ENCODE results near the gene CFAP20DC.
"Not testable (repeated sequence)": the region's sequence is repeated elsewhere in the genome, so short reads cannot be mapped to it uniquely, and the experiment has no call there.

The CFAP20DC gene

DNA sequence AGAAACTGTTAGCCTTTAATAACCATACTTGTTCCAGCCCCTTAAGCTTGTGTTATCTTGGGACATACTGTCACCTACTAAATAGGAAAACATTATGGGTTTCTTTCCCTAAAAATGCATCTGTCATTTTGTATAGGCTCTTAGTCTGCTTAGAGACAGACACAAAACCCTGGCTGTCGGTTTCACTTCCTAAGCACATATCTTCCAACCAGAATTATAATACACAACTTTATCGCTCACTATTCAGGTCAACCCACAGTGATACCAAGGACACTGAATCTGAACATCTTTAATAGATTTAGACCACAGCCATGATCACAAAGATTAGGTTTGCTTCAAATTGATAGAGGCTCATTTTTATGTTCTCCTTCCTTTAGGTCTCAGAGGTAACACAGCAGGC lies 111.8 kb downstream of the CFAP20DC start:
- H3K9me3 ChIP-seq (ENCODE audit: control insufficient read depth, insufficient read depth, low read length) = no peaks in the 10 kb centered on the region
- H3K36me3 ChIP-seq (ENCODE audit: control insufficient read depth, insufficient read depth, low read length) = no peaks in the 10 kb centered on the region
- no peak overlapping the region for H3K4me3 ChIP-seq (ENCODE audit: low read length)
- no CpG with 5 or more reads among the region's 2 CpGs for WGBS (ENCODE audit: insufficient coverage, insufficient read length)
- no peak overlapping the region for H3K27ac ChIP-seq (ENCODE audit: low read length)
- no peaks in the 10 kb centered on the region for H3K27me3 ChIP-seq (ENCODE audit: control insufficient read depth, insufficient read depth, low read length)
- no peaks in the 10 kb centered on the region for H3K4me1 ChIP-seq (ENCODE audit: control insufficient read depth, insufficient read depth, low read length)
- DNase-seq (ENCODE audit: low read depth, low spot score) = no peak

GRCh38 chr3:58924578-58924977 lies 125.2 kb downstream of the CFAP20DC start:
- Histone ChIP-seq H3K36me3 (ENCODE audit: control insufficient read depth, insufficient read depth, low read length) (no peaks in the 10 kb centered on the region), H3K27me3 (ENCODE audit: control insufficient read depth, insufficient read depth, low read length) (no peaks in the 10 kb centered on the region), H3K4me3 (ENCODE audit: low read length) (no peak overlapping the region), H3K4me1 (ENCODE audit: control insufficient read depth, insufficient read depth, low read length) (no peaks in the 10 kb centered on the region), H3K27ac (ENCODE audit: low read length) (no peak overlapping the region), H3K9me3 (ENCODE audit: control insufficient read depth, insufficient read depth, low read length) (no peaks in the 10 kb centered on the region)
- DNase-seq (ENCODE audit: low read depth, low spot score) = no peak
- no CpG with 5 or more reads among the region's 1 CpG for WGBS (ENCODE audit: insufficient coverage, insufficient read length)

- Histone ChIP-seq H3K36me3 (ENCODE audit: control insufficient read depth, insufficient read depth, low read length) (no peaks in the 10 kb centered on the region), H3K4me1 (ENCODE audit: control insufficient read depth, insufficient read depth, low read length) (peaks cover 2% of the 10 kb centered on the region; the same call in 1 of the 2 replicates)
- no CpG with 5 or more reads among the region's 1 CpG for WGBS (ENCODE audit: insufficient coverage, insufficient read length)
Observed at GRCh38 chr3:58900386-58900785, 149.4 kb downstream of the CFAP20DC start.

DNA sequence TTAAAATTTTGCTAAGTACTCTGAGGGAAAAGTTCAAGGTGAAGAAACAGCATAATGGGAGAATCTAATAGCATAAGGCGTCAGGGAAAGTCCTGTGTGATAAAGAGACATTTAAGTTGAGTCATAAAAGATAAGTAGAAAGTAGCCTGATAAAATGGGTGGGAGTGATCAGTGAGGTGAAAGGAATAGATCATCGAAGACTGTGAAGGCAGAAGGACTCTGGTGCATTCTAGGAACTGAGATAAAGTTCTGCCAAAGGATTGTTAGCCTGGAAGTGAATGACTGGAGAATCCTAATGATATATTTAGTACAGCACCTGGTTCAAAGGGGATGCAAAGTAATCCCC lies 149.9 kb downstream of the CFAP20DC start:
- Histone ChIP-seq H3K36me3 (ENCODE audit: control insufficient read depth, insufficient read depth, low read length) (no peaks in the 10 kb centered on the region), H3K27me3 (ENCODE audit: control insufficient read depth, insufficient read depth, low read length) (no peaks in the 10 kb centered on the region), H3K4me1 (ENCODE audit: control insufficient read depth, insufficient read depth, low read length) (peaks cover 2% of the 10 kb centered on the region; the same call in 1 of the 2 replicates), H3K4me3 (ENCODE audit: low read length) (no peak overlapping the region), H3K9me3 (ENCODE audit: control insufficient read depth, insufficient read depth, low read length) (no peaks in the 10 kb centered on the region), H3K27ac (ENCODE audit: low read length) (no peak overlapping the region)
- DNase-seq (ENCODE audit: low read depth, low spot score) = no peak
- WGBS (ENCODE audit: insufficient coverage, insufficient read length) = no CpG with 5 or more reads among the region's 2 CpGs

More at GRCh38 chr3:58900386-58900785, 149.4 kb downstream of the CFAP20DC start:
- H3K9me3 ChIP-seq (ENCODE audit: control insufficient read depth, insufficient read depth, low read length) = no peaks in the 10 kb centered on the region
- no peak overlapping the region for H3K27ac ChIP-seq (ENCODE audit: low read length)
- no peak overlapping the region for H3K4me3 ChIP-seq (ENCODE audit: low read length)
- DNase-seq (ENCODE audit: low read depth, low spot score) = no peak
- no peaks in the 10 kb centered on the region for H3K27me3 ChIP-seq (ENCODE audit: control insufficient read depth, insufficient read depth, low read length)

- no CpG with 5 or more reads among the region's 8 CpGs for WGBS (ENCODE audit: insufficient coverage, insufficient read length)
- Histone ChIP-seq H3K4me3 (ENCODE audit: low read length) (no peak overlapping the region), H3K36me3 (ENCODE audit: control insufficient read depth, insufficient read depth, low read length) (peaks cover 2% of the 10 kb centered on the region; the same call in 1 of the 2 replicates), H3K27ac (ENCODE audit: low read length) (no peak overlapping the region), H3K4me1 (ENCODE audit: control insufficient read depth, insufficient read depth, low read length) (peaks cover 2% of the 10 kb centered on the region; the same call in 1 of the 2 replicates), H3K27me3 (ENCODE audit: control insufficient read depth, insufficient read depth, low read length) (no peaks in the 10 kb centered on the region), H3K9me3 (ENCODE audit: control insufficient read depth, insufficient read depth, low read length) (no peaks in the 10 kb centered on the region)
- no peak for DNase-seq (ENCODE audit: low read depth, low spot score)
Observed at GRCh38 chr3:58899159-58899952, 150.5 kb downstream of the CFAP20DC start.

- Histone ChIP-seq H3K4me3 (ENCODE audit: low read length) (no peak overlapping the region), H3K27me3 (ENCODE audit: control insufficient read depth, insufficient read depth, low read length) (no peaks in the 10 kb centered on the region), H3K9me3 (ENCODE audit: control insufficient read depth, insufficient read depth, low read length) (no peaks in the 10 kb centered on the region), H3K36me3 (ENCODE audit: control insufficient read depth, insufficient read depth, low read length) (peaks cover 2% of the 10 kb centered on the region; the same call in 1 of the 2 replicates), H3K4me1 (ENCODE audit: control insufficient read depth, insufficient read depth, low read length) (peaks cover 2% of the 10 kb centered on the region; the same call in 1 of the 2 replicates), H3K27ac (ENCODE audit: low read length) (no peak overlapping the region)
- DNase-seq (ENCODE audit: low read depth, low spot score) = no peak
- WGBS (ENCODE audit: insufficient coverage, insufficient read length) = no CpG with 5 or more reads among the region's 2 CpGs
Observed at GRCh38 chr3:58898513-58898912, 151.3 kb downstream of the CFAP20DC start.

GRCh38 chr3:58897646-58898045 lies 152.2 kb downstream of the CFAP20DC start:
- peaks cover 2% of the 10 kb centered on the region; the same call in 1 of the 2 replicates for H3K4me1 ChIP-seq (ENCODE audit: control insufficient read depth, insufficient read depth, low read length)
- H3K9me3 ChIP-seq (ENCODE audit: control insufficient read depth, insufficient read depth, low read length) = no peaks in the 10 kb centered on the region
- H3K36me3 ChIP-seq (ENCODE audit: control insufficient read depth, insufficient read depth, low read length) = peaks cover 2% of the 10 kb centered on the region; the same call in 1 of the 2 replicates
- DNase-seq (ENCODE audit: low read depth, low spot score) = no peak
- H3K4me3 ChIP-seq (ENCODE audit: low read length) = no peak overlapping the region
- no CpG with 5 or more reads among the region's 4 CpGs for WGBS (ENCODE audit: insufficient coverage, insufficient read length)
- no peak overlapping the region for H3K27ac ChIP-seq (ENCODE audit: low read length)
- no peaks in the 10 kb centered on the region for H3K27me3 ChIP-seq (ENCODE audit: control insufficient read depth, insufficient read depth, low read length)

DNA sequence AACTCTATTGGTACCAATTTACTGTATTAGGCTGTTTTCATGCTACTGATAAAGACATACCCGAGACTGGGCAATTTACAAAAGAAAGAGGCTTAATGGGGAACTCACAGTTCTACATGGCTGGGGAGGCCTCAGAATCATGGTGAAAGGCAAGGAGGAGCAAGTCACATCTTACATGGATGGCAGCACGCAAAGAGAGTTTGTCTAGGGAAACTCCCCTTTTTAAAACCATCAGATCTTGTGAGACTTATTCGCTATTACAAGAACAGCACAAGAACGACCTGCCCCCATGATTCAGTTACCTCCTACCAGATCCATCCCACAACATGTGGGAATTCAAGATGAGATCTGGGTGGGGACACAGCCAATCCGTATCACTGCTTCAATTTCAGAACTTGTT lies 154.1 kb downstream of the CFAP20DC start:
- DNase-seq (ENCODE audit: low read depth, low spot score); H3K27ac ChIP-seq (ENCODE audit: low read length); H3K4me3 ChIP-seq (ENCODE audit: low read length); H3K9me3 ChIP-seq (ENCODE audit: control insufficient read depth, insufficient read depth, low read length); H3K36me3 ChIP-seq (ENCODE audit: control insufficient read depth, insufficient read depth, low read length); H3K4me1 ChIP-seq (ENCODE audit: control insufficient read depth, insufficient read depth, low read length); H3K27me3 ChIP-seq (ENCODE audit: control insufficient read depth, insufficient read depth, low read length): not testable (repeated sequence)
- WGBS (ENCODE audit: insufficient coverage, insufficient read length) = no CpG with 5 or more reads among the region's 5 CpGs

DNA sequence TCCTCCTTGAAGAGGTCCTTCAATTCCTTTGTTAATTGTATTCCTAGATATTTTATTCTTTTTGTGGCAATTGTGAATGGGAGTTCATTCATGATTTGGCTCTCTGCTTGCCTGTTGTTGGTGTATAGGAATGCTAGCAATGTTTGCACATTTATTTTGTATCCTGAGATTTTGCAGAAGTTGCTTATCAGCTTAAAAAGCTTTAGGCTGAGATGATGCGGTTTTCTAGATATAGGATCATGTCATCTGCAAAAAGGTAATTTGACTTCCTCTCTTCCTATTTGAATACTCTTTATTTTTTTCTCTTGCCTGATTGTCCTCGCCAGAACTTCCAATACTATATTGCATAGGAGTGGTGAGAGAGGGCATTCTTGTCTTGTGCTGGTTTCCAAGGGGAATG lies 157.3 kb downstream of the CFAP20DC start:
- not testable (repeated sequence) for H3K27ac ChIP-seq (ENCODE audit: low read length); DNase-seq (ENCODE audit: low read depth, low spot score); H3K4me3 ChIP-seq (ENCODE audit: low read length); H3K4me1 ChIP-seq (ENCODE audit: control insufficient read depth, insufficient read depth, low read length); H3K36me3 ChIP-seq (ENCODE audit: control insufficient read depth, insufficient read depth, low read length); H3K9me3 ChIP-seq (ENCODE audit: control insufficient read depth, insufficient read depth, low read length); H3K27me3 ChIP-seq (ENCODE audit: control insufficient read depth, insufficient read depth, low read length)
- no CpG with 5 or more reads among the region's 2 CpGs for WGBS (ENCODE audit: insufficient coverage, insufficient read length)

- H3K9me3 ChIP-seq (ENCODE audit: control insufficient read depth, insufficient read depth, low read length) = no peaks in the 10 kb centered on the region
- H3K27me3 ChIP-seq (ENCODE audit: control insufficient read depth, insufficient read depth, low read length) = no peaks in the 10 kb centered on the region
- H3K27ac ChIP-seq (ENCODE audit: low read length) = no peak overlapping the region
- WGBS (ENCODE audit: insufficient coverage, insufficient read length) = no CpG with 5 or more reads among the region's 2 CpGs
- no peaks in the 10 kb centered on the region for H3K36me3 ChIP-seq (ENCODE audit: control insufficient read depth, insufficient read depth, low read length)
- no peak for DNase-seq (ENCODE audit: low read depth, low spot score)
- H3K4me3 ChIP-seq (ENCODE audit: low read length) = no peak overlapping the region
- H3K4me1 ChIP-seq (ENCODE audit: control insufficient read depth, insufficient read depth, low read length) = no peaks in the 10 kb centered on the region
Observed at GRCh38 chr3:58888087-58888486, 161.7 kb downstream of the CFAP20DC start.

- Histone ChIP-seq H3K9me3 (ENCODE audit: control insufficient read depth, insufficient read depth, low read length) (no peaks in the 10 kb centered on the region), H3K4me1 (ENCODE audit: control insufficient read depth, insufficient read depth, low read length) (no peaks in the 10 kb centered on the region)
- WGBS (ENCODE audit: insufficient coverage, insufficient read length) = no CpG with 5 or more reads among the region's 5 CpGs
Observed at GRCh38 chr3:58884453-58884852, 165.4 kb downstream of the CFAP20DC start.

More at GRCh38 chr3:58884453-58884852, 165.4 kb downstream of the CFAP20DC start:
- DNase-seq (ENCODE audit: low read depth, low spot score) = no peak
- no peak overlapping the region for H3K27ac ChIP-seq (ENCODE audit: low read length)
- H3K27me3 ChIP-seq (ENCODE audit: control insufficient read depth, insufficient read depth, low read length) = no peaks in the 10 kb centered on the region
- no peak overlapping the region for H3K4me3 ChIP-seq (ENCODE audit: low read length)
- no peaks in the 10 kb centered on the region for H3K36me3 ChIP-seq (ENCODE audit: control insufficient read depth, insufficient read depth, low read length)
